ENCODE results near the gene BLMH.

DNA sequence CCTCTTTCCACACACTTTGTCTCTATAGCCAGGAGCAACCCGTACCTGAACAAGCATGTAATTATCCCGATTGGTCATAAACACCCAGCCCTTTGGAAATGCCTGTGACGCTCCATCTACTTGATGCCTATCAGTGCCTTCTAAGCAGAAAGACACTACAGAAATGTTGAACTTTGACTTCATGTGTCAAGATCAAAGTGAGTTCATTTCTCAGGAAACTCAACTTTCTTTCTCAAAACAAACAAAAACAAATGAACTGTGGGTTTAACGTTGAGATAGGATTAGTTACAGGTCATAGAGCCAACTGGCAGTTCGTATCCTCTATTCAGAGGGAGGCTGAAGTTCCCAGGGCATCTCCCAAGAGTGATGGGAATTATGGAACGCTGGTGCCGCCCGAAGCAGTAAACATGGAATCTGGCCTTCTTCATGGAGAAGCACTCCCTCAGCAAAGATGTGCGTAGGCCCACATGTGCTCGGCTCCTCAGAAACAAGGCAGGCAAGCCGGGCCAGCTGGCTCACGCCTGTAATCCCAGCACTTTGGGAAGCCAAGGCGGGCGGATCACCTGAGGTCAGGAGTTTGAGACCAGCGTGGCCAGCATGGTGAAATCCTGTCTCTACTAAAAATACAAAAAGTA lies 65.7 kb downstream of the BLMH start:
- TF ChIP-seq, protein P1, sequence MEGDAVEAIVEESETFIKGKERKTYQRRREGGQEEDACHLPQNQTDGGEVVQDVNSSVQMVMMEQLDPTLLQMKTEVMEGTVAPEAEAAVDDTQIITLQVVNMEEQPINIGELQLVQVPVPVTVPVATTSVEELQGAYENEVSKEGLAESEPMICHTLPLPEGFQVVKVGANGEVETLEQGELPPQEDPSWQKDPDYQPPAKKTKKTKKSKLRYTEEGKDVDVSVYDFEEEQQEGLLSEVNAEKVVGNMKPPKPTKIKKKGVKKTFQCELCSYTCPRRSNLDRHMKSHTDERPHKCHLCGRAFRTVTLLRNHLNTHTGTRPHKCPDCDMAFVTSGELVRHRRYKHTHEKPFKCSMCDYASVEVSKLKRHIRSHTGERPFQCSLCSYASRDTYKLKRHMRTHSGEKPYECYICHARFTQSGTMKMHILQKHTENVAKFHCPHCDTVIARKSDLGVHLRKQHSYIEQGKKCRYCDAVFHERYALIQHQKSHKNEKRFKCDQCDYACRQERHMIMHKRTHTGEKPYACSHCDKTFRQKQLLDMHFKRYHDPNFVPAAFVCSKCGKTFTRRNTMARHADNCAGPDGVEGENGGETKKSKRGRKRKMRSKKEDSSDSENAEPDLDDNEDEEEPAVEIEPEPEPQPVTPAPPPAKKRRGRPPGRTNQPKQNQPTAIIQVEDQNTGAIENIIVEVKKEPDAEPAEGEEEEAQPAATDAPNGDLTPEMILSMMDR (IDR thresholded peaks at IDR 0.05) = no peak
- TF ChIP-seq POLR2A (IDR thresholded peaks at IDR 0.05; ENCODE audit: low read depth) (no peak), EP300 (IDR thresholded peaks at IDR 0.05) (no peak), POLR2AphosphoS5 (IDR thresholded peaks at IDR 0.05) (no peak)

Measured in esophagus muscularis mucosa (tissue), 4 donors.